K562 (cell line): ENCODE measurements around the gene TMX4. TPM values are rescaled to one million over a fixed set of nuclear protein-coding genes. Genes with fewer than 3 reads are reported as not detected.

Experiments
- ATAC-seq: fragments of 200-7000 bp; cut with Tn5 transposase; 3 replicates; pipeline ENCODE4 v1.9.1; 2020; ENCODE audit warnings: moderate library complexity
- BruUV-seq: library from RNA; stranded (reverse); fragments of 400-500 nt; replicated peaks from 2 replicates; lab custom pipeline; 2021; lab: Mats Ljungman, UMichigan
- CTCF ChIA-PET: fragments of 300-600 bp; formaldehyde crosslinking; extraction: SDS; loops from one replicate; lab custom pipeline; 2021; ENCODE audit warnings: low intra/inter-chr PET ratio; lab: Yijun Ruan, JAX
- POLR2A ChIA-PET: fragments of 300-600, 350-650 bp; sonication (Branson Sonifier 250); formaldehyde crosslinking; extraction: SDS; loops from one replicate; lab custom pipeline; 2021; ENCODE audit warnings: antibody characterized with exemption, inconsistent platforms; lab: Yijun Ruan, JAX
- DNase-seq, 4 experiments: peaks; one replicate each; pipeline versions ENCODE4 v3.0.0 to v3.0.0-alpha.2; 2011 to 2018; ENCODE audit warnings: low spot score in 3 of 4, mixed read lengths in 3 of 4; ENCODE audit errors: extremely low read depth in 1 of 4
- FAIRE-seq: peaks from 2 replicates; lab custom pipeline; 2011; peaks lifted over from hg19 to GRCh38; lab: Jason Lieb, UNC
- H2AFZ ChIP-seq: 2 replicates; pipeline ENCODE4 v1.6.0; 2011; ENCODE audit warnings: low read depth, low read length, control low read depth, inconsistent platforms
- H3K27ac ChIP-seq: fragments of 200-600 bp; 3 replicates; pipeline ENCODE4 v1.8.0; 2011; ENCODE audit warnings: low read depth, mild to moderate bottlenecking, control low read depth, inconsistent platforms, low read length, moderate library complexity, mixed read lengths; ENCODE audit errors: extremely low read depth
- H3K27me3 ChIP-seq, 2 experiments: fragments of 300-600 bp in 1 of 2; 2 replicates in 1 of 2; 3 replicates in 1 of 2; pipeline versions ENCODE4 v1.6.0 to v1.8.0; 2011; ENCODE audit warnings: inconsistent platforms in 2 of 2, low read length in 2 of 2, mild to moderate bottlenecking in 1 of 2, mixed read lengths in 1 of 2, moderate library complexity in 1 of 2; ENCODE audit not compliant: control insufficient read depth in 2 of 2, insufficient read depth in 2 of 2
- H3K36me3 ChIP-seq: fragments of 300-600 bp; 3 replicates; pipeline ENCODE4 v1.8.0; 2011; ENCODE audit warnings: mild to moderate bottlenecking, low read length, inconsistent platforms; ENCODE audit not compliant: control insufficient read depth, insufficient read depth
- H3K4me1 ChIP-seq, 2 experiments: fragments of 200-600 bp in 1 of 2; replicated peaks in 1 of 2; 2 replicates in 1 of 2; 3 replicates in 1 of 2; pipeline versions ENCODE4 v1.5.1 to v1.8.0; 2011; ENCODE audit warnings: inconsistent platforms in 2 of 2, low read length in 2 of 2, mild to moderate bottlenecking in 1 of 2, mixed read lengths in 1 of 2, moderate library complexity in 1 of 2; ENCODE audit not compliant: control insufficient read depth in 2 of 2, insufficient read depth in 2 of 2
- H3K4me2 ChIP-seq: 2 replicates; pipeline ENCODE4 v1.6.1; 2011; ENCODE audit warnings: low read length, control low read depth, inconsistent platforms, mixed read lengths; ENCODE audit not compliant: insufficient read depth
- H3K4me3 ChIP-seq: fragments of 200-600 bp; sonication (generic), shearing (Covaris generic); 2 replicates; pipeline ENCODE4 v1.5.1; 2016; ENCODE audit warnings: control low read depth, inconsistent platforms
- H3K79me2 ChIP-seq: fragments of 200-600 bp; 3 replicates; pipeline ENCODE4 v1.8.0; 2011; ENCODE audit warnings: low read length, inconsistent platforms; ENCODE audit not compliant: control insufficient read depth, insufficient read depth
- H3K9ac ChIP-seq, 2 experiments: 2 replicates each; pipeline versions ENCODE4 v1.6.0 to v1.6.1; 2011; ENCODE audit warnings: low read depth in 2 of 2, low read length in 2 of 2, control low read depth in 1 of 2, inconsistent platforms in 1 of 2, mild to moderate bottlenecking in 1 of 2, mixed read lengths in 1 of 2; ENCODE audit not compliant: insufficient read depth in 1 of 2
- H3K9me1 ChIP-seq: one replicate; pipeline ENCODE4 v1.6.0; 2011; ENCODE audit warnings: inconsistent platforms, mild to moderate bottlenecking, low read length, moderate library complexity; ENCODE audit not compliant: control insufficient read depth, insufficient read depth
- H3K9me3 ChIP-seq: replicated peaks from 2 replicates; pipeline ENCODE4 v1.5.1; 2011; ENCODE audit warnings: low read depth, low read length, inconsistent platforms; ENCODE audit not compliant: control insufficient read depth, insufficient read depth
- H4K20me1 ChIP-seq: replicated peaks from 2 replicates; pipeline ENCODE4 v1.6.1; 2011; ENCODE audit warnings: low read length, inconsistent platforms, mixed read lengths; ENCODE audit not compliant: control insufficient read depth, insufficient read depth
- BACH1 ChIP-seq: fragments of 200-800 bp; sonication (Bioruptor generic); IDR thresholded peaks from 2 replicates; pipeline ENCODE4 v1.6.1; 2016; ENCODE audit warnings: missing genetic modification characterization, missing compliant biosample characterization
- RBFOX2 ChIP-seq: fragments of 200-400 bp; formaldehyde crosslinking; IDR thresholded peaks from 2 replicates; pipeline ENCODE4 v1.6.1; 2017; ENCODE audit warnings: low read depth, mild to moderate bottlenecking, low read length, moderate library complexity
- SETDB1 ChIP-seq: IDR thresholded peaks from one replicate; pipeline ENCODE4 v1.6.1; 2012; ENCODE audit warnings: low read length, control low read depth, inconsistent platforms
- SRSF7 ChIP-seq: fragments of 200-400 bp; formaldehyde crosslinking; optimal IDR thresholded peaks from 2 replicates; pipeline ENCODE3; 2017; ENCODE audit warnings: mild to moderate bottlenecking, low read depth, low read length
- ZNF121 ChIP-seq: sonication (generic); formaldehyde crosslinking; conservative IDR thresholded peaks from 2 replicates; pipeline ENCODE4 v1.8.0; 2022; ENCODE audit warnings: missing genetic modification reagents
- ZNF431 ChIP-seq: sonication (generic); formaldehyde crosslinking; IDR thresholded peaks from 2 replicates; pipeline ENCODE4 v1.8.0; 2022; ENCODE audit warnings: mild to moderate bottlenecking, missing genetic modification reagents
- WGBS: fragments of 100-300 bp; shearing (Covaris generic); methylation state at CpG from one replicate; pipeline ENCODE4 v1.1.6; 2016; ENCODE audit warnings: low coverage, mixed read lengths; ENCODE audit not compliant: insufficient coverage; ENCODE audit errors: missing lambda C conversion rate; 5-methylcytosine and 5-hydroxymethylcytosine counted together
- in situ Hi-C: fragments of 300-500 bp; cut with MboI; formaldehyde crosslinking; loops from 4 replicates; pipeline ENCODE4 v1.15.0; 2018; ENCODE audit warnings: inconsistent platforms, mixed read lengths
- intact Hi-C: fragments of 100-400 bp; cut with micrococcal nuclease; formaldehyde crosslinking; loops from 2 replicates; pipeline ENCODE4 v1.14.2; 2022
- polyA plus RNA-seq, 8 experiments: library from polyadenylated mRNA; depleted of rRNA in 4 of 8; stranded (reverse) in 5 of 8; unstranded in 3 of 8; fragments of >200 nt; fragmentation: Nextera tagmentation in 2 of 8; fragmentation: Illumina TruSeq in 1 of 8; extraction: Ambion mirVana in 2 of 8; extraction: Trizol in 1 of 8; gene quantifications; 2 replicates each; pipeline versions ENCODE4 v1.2.1 to v1.2.3, GENCODE V29; 2011 to 2014; ENCODE audit warnings: inconsistent platforms in 1 of 8, missing spikeins in 1 of 8
- total RNA-seq, 7 experiments: library from RNA; depleted of rRNA in 6 of 7; stranded (reverse); fragments of >200 nt in 6 of 7; fragmentation: Illumina TruSeq in 2 of 7; extraction: Trizol in 2 of 7; gene quantifications; 2 replicates each; pipeline versions ENCODE4 v1.2.1 to v1.2.3, GENCODE V29; 2011 to 2021; ENCODE audit warnings: low replicate concordance in 1 of 7
- TF ChIP-seq, protein P1 (sequence below), 2 experiments: fragments of 450-650 bp; IDR thresholded peaks; 2 replicates each; pipeline ENCODE4 v1.6.1; 2016
- TF ChIP-seq, protein P2 (sequence below): fragments of 250-450 bp; sonication (Bioruptor Pico); IDR thresholded peaks from 2 replicates; pipeline ENCODE4 v1.5.0; 2021; ENCODE audit warnings: mild to moderate bottlenecking, moderate library complexity

Gene TMX4
- total and polyA plus RNA-seq, 9 of the 15 experiments (the other 6 are each of a cell fraction or from before 2014, with no cell fraction given): 4.4 to 19.3 (median 10.8) TPM

DNA sequence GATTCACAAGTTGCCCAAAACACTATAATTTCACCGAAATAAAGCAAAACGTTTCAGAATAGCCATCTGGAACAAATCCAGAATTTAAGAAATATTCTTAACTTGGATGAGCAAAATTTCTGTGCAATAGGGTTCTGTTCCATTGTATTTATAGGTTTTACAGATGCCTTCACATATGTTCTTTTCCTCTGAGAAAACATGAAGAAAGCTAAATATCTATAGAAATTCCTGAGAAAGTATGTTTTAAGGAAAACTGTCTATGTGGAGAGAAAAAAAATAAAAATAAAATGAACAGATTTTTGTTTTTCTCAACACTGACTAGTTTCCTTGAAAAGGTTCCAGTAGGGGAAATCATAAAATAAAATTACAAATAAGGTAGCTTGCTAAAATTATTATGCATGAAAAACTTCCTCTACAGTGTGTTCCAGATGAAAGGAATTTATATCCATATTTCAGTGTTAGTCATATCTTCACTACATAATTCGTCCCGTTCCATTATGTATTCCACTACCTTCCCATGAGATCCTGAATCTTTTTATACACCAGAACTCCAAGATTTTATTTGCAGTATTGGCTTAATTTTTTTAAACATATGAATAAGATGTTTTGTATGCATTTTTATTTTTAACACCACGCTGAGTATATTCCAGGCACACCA lies 42.4 kb upstream of the TMX4 start:
- BruUV-seq: no TSS peak
- Histone ChIP-seq H3K9me3 (no peaks in the 10 kb centered on the region), H3K36me3 (no peaks in the 10 kb centered on the region), H3K9ac (no peak overlapping the region), H3K27ac (no peak overlapping the region), H3K9me1 (no peaks in the 10 kb centered on the region), H3K4me1 (no peaks in the 10 kb centered on the region), H3K4me2 (no peak overlapping the region), H2AFZ (no peak overlapping the region), H3K79me2 (no peaks in the 10 kb centered on the region), H3K4me3 (no peak overlapping the region), H3K27me3 (no peaks in the 10 kb centered on the region), H4K20me1 (no peaks in the 10 kb centered on the region)
- POLR2A ChIA-PET: no interaction called here
- ATAC-seq (no peak), FAIRE-seq (no peak), DNase-seq (no peak)
- intact Hi-C loops (no loop called here), in situ Hi-C loops (no loop called here)
- no peak for TF ChIP-seq ZNF121 (CRISPR knock-in tag)
- TF ChIP-seq, protein P1, sequence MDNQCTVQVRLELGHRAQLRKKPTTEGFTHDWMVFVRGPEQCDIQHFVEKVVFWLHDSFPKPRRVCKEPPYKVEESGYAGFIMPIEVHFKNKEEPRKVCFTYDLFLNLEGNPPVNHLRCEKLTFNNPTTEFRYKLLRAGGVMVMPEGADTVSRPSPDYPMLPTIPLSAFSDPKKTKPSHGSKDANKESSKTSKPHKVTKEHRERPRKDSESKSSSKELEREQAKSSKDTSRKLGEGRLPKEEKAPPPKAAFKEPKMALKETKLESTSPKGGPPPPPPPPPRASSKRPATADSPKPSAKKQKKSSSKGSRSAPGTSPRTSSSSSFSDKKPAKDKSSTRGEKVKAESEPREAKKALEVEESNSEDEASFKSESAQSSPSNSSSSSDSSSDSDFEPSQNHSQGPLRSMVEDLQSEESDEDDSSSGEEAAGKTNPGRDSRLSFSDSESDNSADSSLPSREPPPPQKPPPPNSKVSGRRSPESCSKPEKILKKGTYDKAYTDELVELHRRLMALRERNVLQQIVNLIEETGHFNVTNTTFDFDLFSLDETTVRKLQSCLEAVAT (IDR thresholded peaks at IDR 0.05): no peak
- CTCF ChIA-PET: no interaction called here
- WGBS: 0% methylated on average over 5 of the region's 5 CpGs

DNA sequence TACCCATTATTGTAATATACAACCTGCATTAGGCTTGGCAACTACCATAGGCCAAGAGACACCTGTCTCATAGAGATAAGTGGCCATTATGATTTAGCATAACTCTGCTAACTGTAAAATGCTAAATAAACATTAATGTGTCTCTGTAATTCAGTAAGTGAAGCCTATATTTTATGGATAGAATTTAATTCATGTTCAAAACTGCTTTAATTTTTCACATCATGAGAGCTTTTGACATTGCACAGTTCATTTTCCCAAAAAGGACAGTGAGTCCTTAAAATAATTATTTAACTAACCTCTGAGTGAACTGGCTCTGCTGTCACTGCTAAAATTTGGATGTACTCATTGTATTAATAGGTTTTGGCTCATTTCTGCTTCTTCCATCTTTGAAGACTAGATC lies 41.4 kb upstream of the TMX4 start:
- CTCF ChIA-PET: interaction anchor here (0.5 kb wide), 1 partner anchor 139 kb away, joined by 3 read pairs; no protein-coding TSS in a partner anchor
- no peaks in the 10 kb centered on the region for H3K9me3 ChIP-seq

More for the DNA sequence above, 41.4 kb upstream of the TMX4 start:
- H3K4me1 ChIP-seq: no peaks in the 10 kb centered on the region
- POLR2A ChIA-PET: no interaction called here
- H3K27me3 ChIP-seq: no peaks in the 10 kb centered on the region
- no peaks in the 10 kb centered on the region for H3K9me1 ChIP-seq
- ATAC-seq (no peak), DNase-seq (no peak), FAIRE-seq (no peak)
- H3K36me3 ChIP-seq: no peaks in the 10 kb centered on the region
- H4K20me1 ChIP-seq: no peaks in the 10 kb centered on the region
- intact Hi-C loops (no loop called here), in situ Hi-C loops (no loop called here)
- no peak overlapping the region for H3K4me2 ChIP-seq
- H3K79me2 ChIP-seq: no peaks in the 10 kb centered on the region
- H2AFZ ChIP-seq: no peak overlapping the region
- BruUV-seq: no TSS peak
- no peak overlapping the region for H3K9ac ChIP-seq
- H3K27ac ChIP-seq: no peak overlapping the region
- TF ChIP-seq SRSF7 (no peak), ZNF431 (CRISPR knock-in tag) (no peak), SETDB1 (no peak), BACH1 (tag) (no peak), RBFOX2 (no peak)
- TF ChIP-seq, protein P2, sequence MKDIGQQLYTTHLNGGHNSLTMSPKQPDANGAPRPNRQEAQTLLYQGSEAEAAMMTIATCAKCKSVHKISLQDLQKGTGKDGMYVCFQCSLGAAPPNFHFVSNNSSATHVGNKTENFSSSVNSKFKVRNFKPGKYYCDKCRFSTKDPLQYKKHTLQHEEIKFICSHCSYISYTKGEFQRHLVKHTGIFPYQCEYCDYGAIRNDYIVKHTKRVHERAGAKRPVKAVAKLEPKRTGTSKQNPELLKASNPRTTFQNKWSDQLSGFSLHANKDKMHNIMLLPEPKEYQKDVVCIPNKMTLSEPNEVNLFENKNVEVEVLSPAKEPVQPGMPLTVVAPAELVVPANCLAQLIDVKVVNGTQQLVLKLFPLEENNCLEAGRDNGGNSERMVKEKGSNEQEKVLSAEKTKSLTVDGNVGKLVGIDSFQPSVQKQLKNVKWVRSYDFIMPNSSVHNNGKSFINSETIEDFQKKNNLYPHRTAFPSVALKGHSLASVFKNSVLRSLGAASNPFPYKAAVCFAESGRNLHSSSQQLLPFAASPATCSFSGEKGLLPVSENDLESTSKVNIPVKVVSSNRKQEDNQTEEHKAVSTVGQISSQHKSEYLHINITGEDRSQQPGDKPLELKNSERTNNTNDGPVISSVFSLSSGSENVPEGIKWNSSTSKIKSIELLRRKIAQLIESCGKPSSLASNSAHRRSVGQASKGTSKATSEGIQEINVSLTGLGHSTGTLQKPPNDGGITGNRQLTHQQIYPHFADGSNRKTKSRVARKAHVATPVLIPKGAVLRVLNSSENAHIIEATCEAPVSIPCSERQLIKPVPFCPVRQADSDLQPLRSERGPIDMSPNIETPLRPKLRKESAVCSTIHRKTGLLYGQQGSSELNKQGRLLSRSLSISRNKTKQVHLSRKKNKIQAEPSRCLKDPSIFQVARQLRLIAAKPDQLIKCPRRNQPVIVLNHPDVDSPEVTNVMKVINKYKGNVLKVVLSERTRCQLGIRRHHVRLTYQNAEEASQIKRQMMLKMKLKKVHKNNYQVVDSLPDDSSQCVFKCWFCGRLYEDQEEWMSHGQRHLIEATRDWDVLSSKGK (CRISPR knock-in tag): no peak
- H3K4me3 ChIP-seq: no peak overlapping the region
